NCI-H128 (cell line): ENCODE measurements around the gene HELLS.
"Not testable (repeated sequence)": the region's sequence is repeated elsewhere in the genome, so short reads cannot be mapped to it uniquely, and the experiment has no call there.

Source experiments
- DNase-seq: peaks from one replicate; lab custom pipeline; 2025; ENCODE audit not compliant: unreplicated experiment; lab: John Stamatoyannopoulos, UW

Gene HELLS

GRCh38 chr10:94607111-94607510 lies 61.5 kb downstream of the HELLS start:
- DNase-seq: no peak

DNA sequence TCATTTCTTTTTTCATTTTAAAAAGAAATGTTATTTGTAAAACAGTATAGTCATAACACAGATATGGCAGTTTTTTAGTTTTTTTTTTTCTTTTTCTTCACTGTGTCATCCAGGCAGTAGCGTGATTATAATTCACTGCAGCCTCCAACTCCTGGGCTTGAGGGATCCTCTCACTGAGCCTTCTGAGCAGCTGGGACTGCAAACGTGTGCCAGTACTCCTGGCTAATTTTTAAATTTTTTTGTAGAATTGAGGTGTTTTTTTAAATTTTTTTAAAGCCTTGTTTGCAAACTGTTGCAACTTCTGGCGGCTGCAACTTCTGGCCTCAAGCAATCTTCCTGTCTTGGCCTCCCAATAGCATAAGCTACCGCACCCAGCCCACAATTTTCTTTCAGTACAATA lies 63.0 kb downstream of the HELLS start:
- no peak for DNase-seq

GRCh38 chr10:94614558-94614957 lies 69.0 kb downstream of the HELLS start:
- no peak for DNase-seq

GRCh38 chr10:94617389-94617944 lies 71.9 kb downstream of the HELLS start:
- DNase-seq: no peak

GRCh38 chr10:94622666-94623205 lies 77.1 kb downstream of the HELLS start:
- no peak for DNase-seq

- DNase-seq: no peak
These were observed 78.0 kb downstream of the HELLS start for GRCh38 chr10:94623572-94623971.

- DNase-seq: no peak
These were observed 80.9 kb downstream of the HELLS start for GRCh38 chr10:94626476-94626875.

DNA sequence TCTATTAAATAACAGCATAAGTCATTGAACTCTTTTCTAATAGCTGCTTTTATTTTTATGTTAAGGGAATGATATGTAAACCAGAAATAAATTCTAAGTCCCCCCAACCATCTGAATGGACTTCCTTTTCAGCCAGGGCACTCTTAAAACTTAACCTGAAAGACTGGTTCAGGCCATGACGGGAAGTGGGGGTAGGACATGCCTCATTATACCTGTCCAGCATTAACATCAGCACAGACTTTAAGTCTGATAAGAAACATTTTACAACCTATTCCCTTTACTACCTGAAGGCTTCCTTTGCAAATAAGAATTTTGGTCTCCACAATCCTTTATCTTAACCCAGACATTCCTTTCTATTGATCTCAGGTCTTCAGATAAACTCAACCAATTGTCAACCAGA lies 81.9 kb downstream of the HELLS start:
- no peak for DNase-seq

DNA sequence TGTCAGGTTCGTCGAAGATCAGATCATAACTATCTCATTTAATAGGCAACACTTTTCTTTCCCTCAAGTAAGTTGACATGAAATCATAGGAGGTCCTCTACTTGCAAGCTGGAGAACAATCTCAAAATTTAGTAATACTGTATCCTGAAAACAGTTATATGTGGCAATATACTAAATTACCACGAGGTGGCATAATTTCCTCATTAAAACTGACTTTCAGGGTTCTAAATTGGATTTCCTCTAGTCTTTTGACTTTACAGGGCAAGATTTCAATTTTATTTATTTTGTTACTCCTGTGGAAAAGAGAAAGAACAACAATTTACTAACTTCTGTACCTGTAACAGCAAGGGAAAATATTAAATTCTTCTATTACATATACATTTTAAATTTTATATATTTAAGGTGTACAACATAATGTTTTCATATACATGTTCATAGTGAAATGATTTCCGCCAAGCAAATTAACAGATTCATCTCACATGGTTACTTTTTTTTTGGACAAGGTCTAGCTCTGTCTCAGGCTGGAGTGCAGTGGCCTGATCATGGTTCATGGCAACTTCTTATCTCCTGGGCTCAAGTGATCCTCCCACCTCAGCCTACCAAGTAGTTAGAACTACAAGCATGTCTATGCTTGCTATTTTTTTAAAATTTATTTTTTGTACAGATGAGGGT lies 84.6 kb downstream of the HELLS start:
- no peak for DNase-seq

- DNase-seq: no peak
These were observed 85.7 kb downstream of the HELLS start for GRCh38 chr10:94631077-94631875.

DNA sequence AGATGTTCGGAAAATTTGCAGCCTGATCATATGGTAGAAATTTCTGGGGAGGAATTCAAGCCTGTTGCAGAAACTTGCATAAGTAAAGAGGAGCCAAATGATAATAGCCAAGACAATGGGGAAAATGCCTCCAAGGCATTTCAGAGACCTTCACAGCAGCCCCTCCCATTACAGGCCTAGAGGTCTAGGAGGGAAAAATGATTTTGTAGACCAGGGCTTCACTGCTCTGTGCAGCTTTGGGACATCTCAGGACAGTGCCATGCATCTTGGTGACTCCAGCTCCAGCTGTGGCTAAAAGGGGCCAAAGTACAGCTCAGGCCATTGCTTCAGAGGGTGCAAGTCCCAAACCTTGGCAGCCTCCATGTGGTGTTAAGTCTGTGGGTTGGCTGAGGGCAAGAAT lies 87.4 kb downstream of the HELLS start:
- DNase-seq: no peak

DNA sequence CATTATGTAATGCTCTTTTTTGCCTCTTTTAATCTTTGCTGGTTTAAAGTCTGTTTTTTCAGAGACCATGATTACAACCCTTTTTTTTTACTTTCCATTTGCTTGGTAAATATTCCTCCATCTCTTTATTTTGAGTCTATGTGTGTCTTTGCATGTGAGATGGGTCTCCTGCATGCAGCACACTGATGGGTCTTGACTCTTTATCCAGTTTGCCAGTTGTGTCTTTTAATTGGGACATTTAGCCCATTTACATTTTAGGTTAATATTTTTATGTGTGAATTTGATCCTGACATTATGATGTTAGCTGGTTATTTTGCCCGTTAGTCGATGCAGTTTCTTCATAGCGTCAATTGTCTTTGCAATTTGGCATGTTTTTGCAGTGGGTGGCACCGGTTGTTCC lies 92.5 kb downstream of the HELLS start:
- DNase-seq: not testable (repeated sequence)

DNA sequence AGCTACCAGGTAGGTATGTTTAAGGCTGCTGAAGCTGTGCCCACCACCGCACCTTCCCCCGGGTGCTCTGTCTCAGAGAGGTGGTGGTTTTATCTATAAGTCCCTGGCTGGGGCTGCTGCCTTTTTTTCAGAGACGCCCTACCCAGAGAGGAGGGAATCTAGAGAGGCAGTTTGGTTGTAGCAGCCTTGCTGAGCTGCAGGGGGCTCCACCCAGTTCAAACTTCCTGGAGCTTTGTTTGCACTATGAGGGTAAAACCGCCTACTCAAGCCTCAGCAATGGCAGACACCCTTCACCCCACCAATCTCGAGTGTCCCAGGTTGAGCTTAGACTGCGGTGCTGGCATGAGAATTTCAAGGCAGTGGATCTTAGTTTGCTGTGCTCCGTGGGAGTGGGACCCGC lies 94.3 kb downstream of the HELLS start:
- no peak for DNase-seq

DNA sequence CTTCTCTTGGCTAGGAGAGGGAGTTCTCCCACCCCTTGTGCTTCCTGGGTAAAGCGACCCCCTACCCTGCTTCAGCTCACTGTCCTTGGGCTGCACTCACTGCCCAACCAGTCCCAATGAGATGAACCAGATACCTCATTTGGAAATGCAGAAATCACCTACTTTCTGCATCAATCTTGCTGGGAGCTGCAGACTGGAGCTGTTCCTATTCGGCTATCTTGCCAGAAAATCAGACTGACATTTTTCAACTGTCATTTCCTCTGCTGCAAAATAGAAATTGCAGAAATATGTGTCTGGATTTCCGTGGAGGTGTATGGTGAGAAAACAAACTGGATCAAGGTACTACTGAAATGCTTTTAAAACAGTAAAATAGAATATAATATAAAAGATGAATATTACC lies 95.0 kb downstream of the HELLS start:
- DNase-seq: no peak

- no peak for DNase-seq
These were observed 95.9 kb downstream of the HELLS start for GRCh38 chr10:94641480-94641879.

GRCh38 chr10:94644352-94644751 lies 98.8 kb downstream of the HELLS start:
- no peak for DNase-seq

GRCh38 chr10:94645285-94645684 lies 99.7 kb downstream of the HELLS start:
- no peak for DNase-seq
